GM19351 (cell line): ENCODE data around the gene PPP1CC.
"Not testable (repeated sequence)": the region's sequence is repeated elsewhere in the genome, so short reads cannot be mapped to it uniquely, and the experiment has no call there.

ENCODE experiments used
- ATAC-seq: cut with Tn5 transposase; IDR thresholded peaks from one replicate; pipeline ENCODE4 v1.9.1; 2021; ENCODE audit warnings: mild to moderate bottlenecking, moderate library complexity; ENCODE audit not compliant: unreplicated experiment

The PPP1CC gene

GRCh38 chr12:110726708-110727369 is 15.9 kb downstream of the PPP1CC start:
- no peak for ATAC-seq

DNA sequence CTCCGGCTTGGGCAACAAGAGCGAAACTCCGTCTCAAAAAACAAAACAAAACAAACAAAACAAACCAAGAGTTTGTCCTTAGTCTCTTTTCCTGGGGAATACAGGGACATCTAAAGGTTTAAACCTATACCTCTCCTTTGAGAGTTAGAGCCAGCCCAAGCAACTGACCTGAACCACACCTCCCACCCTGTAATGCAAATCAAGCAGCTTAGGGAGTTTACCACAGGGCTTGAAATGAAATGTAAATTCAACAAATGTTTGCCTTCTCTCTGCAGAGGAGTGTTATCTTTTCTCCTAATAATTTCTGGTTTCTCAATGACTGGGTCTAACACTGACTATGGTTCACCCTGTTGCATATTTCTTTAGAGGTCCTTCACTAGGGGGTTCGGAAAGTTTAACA is 16.7 kb downstream of the PPP1CC start:
- no peak for ATAC-seq

DNA sequence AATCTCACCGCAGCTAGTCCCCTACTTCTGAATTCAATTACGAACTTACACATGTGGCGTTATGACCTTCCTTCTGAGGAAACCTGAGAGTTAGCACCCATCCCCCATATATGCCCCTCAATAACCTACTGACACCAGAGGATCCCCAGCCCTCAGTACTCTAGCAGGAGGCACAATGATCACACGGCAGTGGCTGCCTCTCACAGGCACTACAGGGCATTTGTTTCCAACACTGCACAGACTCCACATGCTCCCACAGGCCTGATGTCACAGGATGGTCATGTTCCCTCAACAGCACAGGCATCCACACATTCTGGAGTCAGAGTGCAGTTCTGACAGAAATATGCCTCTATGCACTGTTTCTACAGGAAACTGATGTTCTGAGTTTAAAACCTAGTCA is 17.4 kb downstream of the PPP1CC start:
- no peak for ATAC-seq

GRCh38 chr12:110722892-110723291 is 19.8 kb downstream of the PPP1CC start:
- not testable (repeated sequence) for ATAC-seq

GRCh38 chr12:110721570-110721969 is 21.1 kb downstream of the PPP1CC start:
- no peak for ATAC-seq

DNA sequence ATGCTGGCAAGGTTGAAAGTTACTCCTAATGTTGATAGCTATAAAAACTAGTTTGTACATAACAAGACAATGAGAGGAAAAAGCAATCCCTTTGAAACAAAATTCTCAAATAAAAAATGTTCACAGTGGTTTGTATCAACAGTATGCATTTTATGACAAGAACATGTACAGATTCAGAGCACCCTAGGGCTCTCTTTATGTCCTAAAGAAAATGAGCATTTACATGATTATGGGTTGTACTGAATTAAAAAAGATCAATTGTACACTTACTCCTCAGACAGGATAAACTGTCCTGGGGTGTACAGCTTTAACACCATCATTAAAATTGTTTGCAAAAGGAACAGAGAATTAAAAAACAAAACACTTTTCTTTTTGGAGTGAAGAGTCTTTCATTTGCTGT is 22.2 kb downstream of the PPP1CC start:
- ATAC-seq = no peak

DNA sequence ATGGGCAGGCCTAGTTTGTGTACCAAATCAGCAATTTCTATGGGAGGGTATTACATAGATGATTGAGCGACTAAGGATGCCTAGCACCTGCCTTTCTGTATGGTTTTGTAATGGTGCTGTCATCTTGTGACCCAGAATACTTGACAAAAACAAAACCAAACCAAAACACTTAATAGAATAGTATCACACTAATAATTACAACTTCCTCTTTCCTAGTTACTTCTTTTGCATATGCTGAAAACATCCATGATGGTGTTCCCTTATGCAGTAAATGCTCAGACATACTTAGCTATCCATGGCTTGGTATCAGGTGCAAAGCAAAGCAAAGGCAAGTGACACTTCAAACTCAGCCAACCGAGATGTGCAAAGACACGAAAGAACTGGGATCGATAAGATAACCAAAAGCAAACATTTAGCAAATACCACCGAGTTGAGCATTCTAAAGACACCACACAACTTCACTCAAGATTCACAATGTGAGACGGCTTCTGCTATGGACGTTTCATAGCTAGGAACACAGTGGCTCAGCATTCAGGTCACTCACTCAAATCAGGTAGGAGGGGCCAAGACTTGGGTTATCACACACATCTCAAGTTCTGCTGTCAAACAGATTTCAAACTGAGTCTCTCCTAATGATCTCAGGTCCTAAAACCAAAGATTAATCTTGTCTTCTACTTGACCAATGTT is 24.3 kb downstream of the PPP1CC start:
- no peak for ATAC-seq

GRCh38 chr12:110717037-110717436 is 25.7 kb downstream of the PPP1CC start:
- ATAC-seq = no peak

DNA sequence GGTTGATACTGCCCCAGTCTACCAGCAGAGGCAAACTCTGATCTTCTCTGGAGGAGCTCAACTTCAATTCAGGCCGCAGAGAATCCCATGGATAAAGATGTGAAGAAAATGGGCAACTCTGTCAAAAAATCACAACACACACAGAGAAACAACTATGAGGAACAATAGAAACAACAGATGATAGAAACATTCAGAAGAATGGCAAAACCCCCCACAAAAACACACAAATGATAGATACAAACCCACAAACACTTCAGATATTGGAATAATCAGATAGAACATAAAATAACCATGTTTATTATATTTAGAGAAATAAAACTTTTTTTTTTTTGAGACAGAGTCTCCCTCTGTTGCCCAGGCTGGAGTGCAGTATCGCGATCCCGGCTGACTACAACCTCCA is 33.8 kb downstream of the PPP1CC start:
- no peak for ATAC-seq

- ATAC-seq = no peak
Measured at GRCh38 chr12:110705309-110705708, 37.4 kb downstream of the PPP1CC start.

DNA sequence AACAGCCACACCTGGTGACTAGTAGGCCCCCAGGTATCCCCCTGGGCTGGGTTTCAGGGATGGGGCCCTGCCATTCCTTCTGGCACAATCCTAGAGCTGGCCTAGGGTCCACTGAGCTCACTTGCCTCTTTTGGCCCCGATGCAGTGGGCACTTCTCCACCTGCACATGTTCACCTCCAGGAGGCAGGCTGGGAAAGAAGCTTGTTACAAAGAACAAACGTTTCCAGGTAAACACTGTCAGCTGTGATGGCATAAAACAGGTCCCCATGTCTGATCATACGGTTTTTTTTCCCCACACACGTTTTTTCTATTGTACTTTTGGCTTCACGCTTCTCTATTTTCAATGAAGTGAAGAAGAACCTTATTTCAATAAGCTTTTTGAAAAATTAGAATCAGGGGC is 37.9 kb downstream of the PPP1CC start:
- no peak for ATAC-seq

- ATAC-seq = no peak
Measured at GRCh38 chr12:110704231-110704630, 38.5 kb downstream of the PPP1CC start.

- ATAC-seq = no peak
Measured at GRCh38 chr12:110702081-110702480, 40.6 kb downstream of the PPP1CC start.

DNA sequence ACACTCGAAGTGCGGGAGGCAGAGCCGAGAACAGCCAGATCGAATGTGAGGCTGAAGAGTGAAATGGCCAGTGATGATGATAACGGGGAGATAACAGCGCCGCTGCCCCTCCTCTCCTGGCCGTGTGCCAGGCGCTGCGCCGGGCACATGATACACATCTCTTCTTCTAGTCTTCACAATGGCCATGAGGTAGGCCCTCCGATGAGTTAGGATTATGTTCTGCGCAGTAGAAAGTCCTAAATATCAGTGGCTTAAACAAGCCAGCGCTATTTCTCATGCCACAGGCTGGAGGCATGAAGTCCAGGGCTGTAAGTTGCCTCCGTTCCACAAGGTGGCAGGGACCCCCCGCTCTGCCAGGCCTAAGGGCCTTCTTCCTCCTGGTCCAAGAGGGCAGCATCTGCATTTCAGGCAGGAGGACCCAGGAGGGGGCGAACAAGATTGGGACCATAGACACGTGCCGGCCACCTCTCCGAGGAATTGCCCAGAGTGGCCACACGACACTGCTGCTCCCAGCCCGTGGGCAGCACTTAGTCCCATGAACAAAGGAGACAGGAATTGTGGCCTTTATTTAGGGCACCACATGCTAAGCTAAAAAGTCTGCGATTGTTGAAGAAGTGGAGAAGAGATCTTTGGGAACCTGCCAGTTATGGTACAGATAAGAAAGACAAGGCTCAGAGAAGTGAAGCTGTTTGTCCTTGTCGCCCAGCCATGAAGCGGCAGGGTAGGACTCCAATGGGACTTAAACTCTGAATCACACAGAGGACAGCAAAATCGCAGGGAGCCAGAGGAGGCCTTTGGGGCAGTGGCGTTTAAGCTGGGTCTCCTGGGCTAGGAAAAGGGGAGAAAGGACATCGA is 42.9 kb downstream of the PPP1CC start:
- ATAC-seq = no peak

GRCh38 chr12:110698171-110698902 is 44.4 kb downstream of the PPP1CC start:
- ATAC-seq = peak; percentile 93

DNA sequence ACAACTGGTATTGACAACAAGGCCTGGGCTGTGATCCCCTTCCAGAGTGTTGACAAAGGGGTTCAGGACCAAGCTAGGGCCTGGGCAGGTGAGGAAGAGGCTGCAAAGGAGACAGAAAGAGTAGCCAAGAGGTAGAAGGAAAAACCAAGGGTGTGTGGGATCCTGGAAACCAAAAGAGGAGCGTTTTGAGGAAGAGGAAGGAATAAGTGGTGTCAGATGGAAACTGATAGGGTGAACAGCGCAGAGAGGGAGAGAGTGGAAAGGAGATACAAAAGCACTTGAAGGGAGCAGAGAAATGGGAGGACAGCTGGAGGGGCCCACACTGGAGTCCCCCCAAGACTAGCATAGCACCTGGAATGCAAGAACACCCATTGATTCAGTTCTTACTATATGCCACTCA is 45.5 kb downstream of the PPP1CC start:
- ATAC-seq = no peak

GRCh38 chr12:110696283-110696682 is 46.4 kb downstream of the PPP1CC start:
- no peak for ATAC-seq

GRCh38 chr12:110694330-110694901 is 48.3 kb downstream of the PPP1CC start:
- no peak for ATAC-seq

- ATAC-seq = no peak
Measured at GRCh38 chr12:110693731-110694130, 49.0 kb downstream of the PPP1CC start.

- no peak for ATAC-seq
Measured at GRCh38 chr12:110690127-110690430, 52.6 kb downstream of the PPP1CC start.
